ENCODE results near the gene PLD3. TPM values are rescaled to one million over a fixed set of nuclear protein-coding genes. Genes with fewer than 3 reads are reported as not detected.

PLD3 gene
- total RNA-seq, 1 experiment from 2014 or later, result 146 TPM

GRCh38 chr19:40362160-40362559 is 13.7 kb downstream of the PLD3 start:
- POLR2A ChIA-PET (ENCODE audit: unreplicated experiment), result no interaction called here
- Histone ChIP-seq H3K4me1 (replicated peaks; ENCODE audit: insufficient read depth) (0 out of 2 replicates have a peak, but pooled peaks cover 4% of the 10 kb centered on the region), H3F3A (ENCODE audit: insufficient read depth, low read depth) (peaks cover 4% of the 10 kb centered on the region; the same call in 1 of the 2 replicates), H3K4me2 (no peak overlapping the region), H3K27ac (no peak overlapping the region), H2AFZ (no peak overlapping the region), H3K4me3 (no peak overlapping the region), H3K79me2 (ENCODE audit: low read depth) (no peaks in the 10 kb centered on the region), H3K27me3 (ENCODE audit: insufficient read depth, low read depth) (no peaks in the 10 kb centered on the region), H3K36me3 (ENCODE audit: low read depth) (no peaks in the 10 kb centered on the region), H4K20me1 (ENCODE audit: insufficient read depth) (no peaks in the 10 kb centered on the region), H3K9me2 (ENCODE audit: insufficient read depth) (no peaks in the 10 kb centered on the region), H3K9me3 (ENCODE audit: insufficient read depth, low read depth) (no peaks in the 10 kb centered on the region)
- TF ChIP-seq, protein P1, sequence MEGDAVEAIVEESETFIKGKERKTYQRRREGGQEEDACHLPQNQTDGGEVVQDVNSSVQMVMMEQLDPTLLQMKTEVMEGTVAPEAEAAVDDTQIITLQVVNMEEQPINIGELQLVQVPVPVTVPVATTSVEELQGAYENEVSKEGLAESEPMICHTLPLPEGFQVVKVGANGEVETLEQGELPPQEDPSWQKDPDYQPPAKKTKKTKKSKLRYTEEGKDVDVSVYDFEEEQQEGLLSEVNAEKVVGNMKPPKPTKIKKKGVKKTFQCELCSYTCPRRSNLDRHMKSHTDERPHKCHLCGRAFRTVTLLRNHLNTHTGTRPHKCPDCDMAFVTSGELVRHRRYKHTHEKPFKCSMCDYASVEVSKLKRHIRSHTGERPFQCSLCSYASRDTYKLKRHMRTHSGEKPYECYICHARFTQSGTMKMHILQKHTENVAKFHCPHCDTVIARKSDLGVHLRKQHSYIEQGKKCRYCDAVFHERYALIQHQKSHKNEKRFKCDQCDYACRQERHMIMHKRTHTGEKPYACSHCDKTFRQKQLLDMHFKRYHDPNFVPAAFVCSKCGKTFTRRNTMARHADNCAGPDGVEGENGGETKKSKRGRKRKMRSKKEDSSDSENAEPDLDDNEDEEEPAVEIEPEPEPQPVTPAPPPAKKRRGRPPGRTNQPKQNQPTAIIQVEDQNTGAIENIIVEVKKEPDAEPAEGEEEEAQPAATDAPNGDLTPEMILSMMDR (conservative IDR thresholded peaks at IDR 0.05), result no peak
- no TSS peak for BruUV-seq (replicated peaks)
- intact Hi-C loops (cut with micrococcal nuclease; ENCODE audit: unreplicated experiment), result no loop called here
- DNase-seq, result no peak
- CTCF ChIA-PET, result no interaction called here

- intact Hi-C loops (cut with micrococcal nuclease; ENCODE audit: unreplicated experiment), result no loop called here
- Histone ChIP-seq H2AFZ (no peak overlapping the region), H3K4me1 (replicated peaks; ENCODE audit: insufficient read depth) (0 out of 2 replicates have a peak, but pooled peaks cover 4% of the 10 kb centered on the region), H3K4me3 (no peak overlapping the region), H3F3A (ENCODE audit: insufficient read depth, low read depth) (peaks cover 4% of the 10 kb centered on the region; the same call in 1 of the 2 replicates), H4K20me1 (ENCODE audit: insufficient read depth) (no peaks in the 10 kb centered on the region), H3K9me3 (ENCODE audit: insufficient read depth, low read depth) (no peaks in the 10 kb centered on the region), H3K4me2 (no peak overlapping the region), H3K9me2 (ENCODE audit: insufficient read depth) (no peaks in the 10 kb centered on the region), H3K79me2 (ENCODE audit: low read depth) (no peaks in the 10 kb centered on the region), H3K36me3 (ENCODE audit: low read depth) (no peaks in the 10 kb centered on the region), H3K27ac (no peak overlapping the region), H3K27me3 (ENCODE audit: insufficient read depth, low read depth) (no peaks in the 10 kb centered on the region)
- CTCF ChIA-PET, result no interaction called here
- no TSS peak for BruUV-seq (replicated peaks)
- TF ChIP-seq EZH2 (IDR thresholded peaks at IDR 0.05; ENCODE audit: low read depth), result no peak
- TF ChIP-seq, protein P1 (conservative IDR thresholded peaks at IDR 0.05), result no peak
- no peak for DNase-seq
- POLR2A ChIA-PET (ENCODE audit: unreplicated experiment), result no interaction called here
Measured at GRCh38 chr19:40363069-40363468, 14.6 kb downstream of the PLD3 start.

DNA sequence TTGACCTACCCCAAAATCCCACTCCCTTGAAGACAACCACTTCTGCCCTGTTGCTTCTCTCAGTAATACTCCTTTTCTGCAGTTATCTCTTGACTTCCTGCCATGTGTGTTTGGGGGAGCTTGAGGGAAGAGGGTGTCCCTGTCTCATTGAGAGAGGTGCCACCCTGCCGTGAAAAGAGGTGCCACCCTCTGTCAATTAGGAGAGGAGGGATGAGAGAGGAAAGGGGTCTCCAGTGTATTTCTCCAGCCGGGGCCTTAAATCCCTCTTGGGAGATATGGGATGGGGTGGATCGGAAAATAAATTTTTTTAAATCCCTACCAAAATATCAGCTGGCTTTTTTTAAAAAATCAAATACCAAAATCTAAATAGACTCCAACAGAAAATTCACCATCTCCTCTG is 16.5 kb downstream of the PLD3 start:
- peaks cover 4% of the 10 kb centered on the region; the same call in 1 of the 2 replicates for H3F3A ChIP-seq (ENCODE audit: insufficient read depth, low read depth)
- CTCF ChIA-PET, result no interaction called here
- POLR2A ChIA-PET (ENCODE audit: unreplicated experiment), result no interaction called here

More for the DNA sequence above, 16.5 kb downstream of the PLD3 start:
- no peak overlapping the region for H2AFZ ChIP-seq
- no peaks in the 10 kb centered on the region for H3K27me3 ChIP-seq (ENCODE audit: insufficient read depth, low read depth)
- H4K20me1 ChIP-seq (ENCODE audit: insufficient read depth), result no peaks in the 10 kb centered on the region
- H3K79me2 ChIP-seq (ENCODE audit: low read depth), result no peaks in the 10 kb centered on the region
- 0 out of 2 replicates have a peak, but pooled peaks cover 4% of the 10 kb centered on the region for H3K4me1 ChIP-seq (replicated peaks; ENCODE audit: insufficient read depth)
- no TSS peak for BruUV-seq (replicated peaks)
- intact Hi-C loops (cut with micrococcal nuclease; ENCODE audit: unreplicated experiment), result no loop called here
- H3K36me3 ChIP-seq (ENCODE audit: low read depth), result no peaks in the 10 kb centered on the region
- no peaks in the 10 kb centered on the region for H3K9me2 ChIP-seq (ENCODE audit: insufficient read depth)
- TF ChIP-seq EZH2 (IDR thresholded peaks at IDR 0.05; ENCODE audit: low read depth), result no peak
- TF ChIP-seq, protein P1 (conservative IDR thresholded peaks at IDR 0.05), result no peak
- peak overlapping the region; percentile 84 for H3K4me2 ChIP-seq
- no peak overlapping the region for H3K27ac ChIP-seq
- DNase-seq, result no peak
- peak overlapping the region; percentile 60 for H3K4me3 ChIP-seq
- no peaks in the 10 kb centered on the region for H3K9me3 ChIP-seq (ENCODE audit: insufficient read depth, low read depth)

Data from PC-9 (cell line).